Activated naive CD8-positive, alpha-beta T cell treated with anti-CD3 and anti-CD28 coated beads, Interleukin-2, amount 50 U/mL, for 24 hours (primary cell): Measurements from ENCODE around the gene PLCB1.
"Not testable (repeated sequence)": the region's sequence is repeated elsewhere in the genome, so short reads cannot be mapped to it uniquely, and the experiment has no call there.

ENCODE experiments used
- ATAC-seq: fragments of 150-1000 bp; cut with Tn5 transposase; one replicate; pipeline ENCODE4 v1.10.0; 2021
- DNase-seq: peaks from one replicate; pipeline ENCODE4 v3.0.0; 2021
- H3K27ac Mint-ChIP-seq: one replicate; pipeline ENCODE4 v1.8.0; 2021; ENCODE audit warnings: mild to moderate bottlenecking, mixed read lengths
- H3K27me3 Mint-ChIP-seq: one replicate; pipeline ENCODE4 v1.8.0; 2021; ENCODE audit warnings: mixed read lengths
- H3K36me3 Mint-ChIP-seq: one replicate; pipeline ENCODE4 v1.8.0; 2021; ENCODE audit warnings: low read depth, mixed read lengths
- H3K4me1 Mint-ChIP-seq: one replicate; pipeline ENCODE4 v1.8.0; 2021; ENCODE audit warnings: mixed read lengths
- H3K4me3 Mint-ChIP-seq: one replicate; pipeline ENCODE4 v1.8.0; 2021; ENCODE audit warnings: mild to moderate bottlenecking, moderate library complexity, mixed read lengths
- H3K9me3 Mint-ChIP-seq: one replicate; pipeline ENCODE4 v1.8.0; 2021; ENCODE audit warnings: mixed read lengths

The PLCB1 gene

GRCh38 chr20:8339349-8339748 lies 207.3 kb downstream of the PLCB1 start:
- ATAC-seq = no peak
- Mint-ChIP-seq H3K27me3 (no peaks in the 10 kb centered on the region), H3K9me3 (no peaks in the 10 kb centered on the region), H3K36me3 (no peaks in the 10 kb centered on the region), H3K27ac (no peak overlapping the region), H3K4me1 (no peaks in the 10 kb centered on the region), H3K4me3 (no peak overlapping the region)
- no peak for DNase-seq

GRCh38 chr20:8342391-8342790 lies 210.3 kb downstream of the PLCB1 start:
- Mint-ChIP-seq H3K4me1 (no peaks in the 10 kb centered on the region), H3K9me3 (no peaks in the 10 kb centered on the region), H3K36me3 (no peaks in the 10 kb centered on the region), H3K27ac (no peak overlapping the region), H3K27me3 (no peaks in the 10 kb centered on the region), H3K4me3 (no peak overlapping the region)
- ATAC-seq = no peak
- no peak for DNase-seq

GRCh38 chr20:8344106-8344505 lies 212.0 kb downstream of the PLCB1 start:
- H3K4me1 Mint-ChIP-seq = no peaks in the 10 kb centered on the region
- H3K9me3 Mint-ChIP-seq = no peaks in the 10 kb centered on the region
- H3K36me3 Mint-ChIP-seq = no peaks in the 10 kb centered on the region
- no peak for ATAC-seq
- H3K27me3 Mint-ChIP-seq = no peaks in the 10 kb centered on the region
- no peak overlapping the region for H3K4me3 Mint-ChIP-seq
- DNase-seq = no peak
- H3K27ac Mint-ChIP-seq = no peak overlapping the region

- H3K27me3 Mint-ChIP-seq = no peaks in the 10 kb centered on the region
- H3K36me3 Mint-ChIP-seq = no peaks in the 10 kb centered on the region
These were observed 212.6 kb downstream of the PLCB1 start for GRCh38 chr20:8344631-8345030.

DNA sequence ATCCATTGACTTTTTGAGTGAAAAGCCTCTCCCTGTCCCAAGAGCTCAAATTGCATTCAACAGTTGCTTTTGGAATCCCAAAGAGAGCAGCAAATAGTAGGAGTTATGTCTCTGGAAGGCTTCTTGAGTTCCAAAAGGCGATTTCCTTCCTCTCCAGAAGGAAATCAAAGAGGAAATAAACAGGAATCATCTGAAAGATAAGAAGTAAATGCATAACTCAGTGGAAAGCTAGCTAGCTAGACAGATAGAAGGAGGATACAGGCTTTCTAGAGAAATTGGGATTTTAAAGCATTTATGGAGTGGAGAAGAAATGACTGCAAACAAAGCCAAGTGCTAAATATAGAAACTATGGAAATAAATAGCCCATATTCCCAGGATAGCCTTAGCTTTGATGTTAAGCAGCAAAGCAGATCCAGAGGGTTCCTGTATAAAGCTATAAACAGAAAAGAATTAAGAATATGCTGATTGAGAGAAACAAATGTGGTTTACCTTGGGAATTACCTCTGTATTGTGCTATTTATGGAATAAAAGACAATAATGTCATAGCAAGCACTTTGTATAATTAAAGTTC lies 214.7 kb downstream of the PLCB1 start:
- no peak for ATAC-seq

More at GRCh38 chr20:8344631-8345030, 212.6 kb downstream of the PLCB1 start:
- ATAC-seq (no peak), DNase-seq (no peak)
- Mint-ChIP-seq H3K4me3 (no peak overlapping the region), H3K9me3 (no peaks in the 10 kb centered on the region), H3K27ac (no peak overlapping the region), H3K4me1 (no peaks in the 10 kb centered on the region)

DNA sequence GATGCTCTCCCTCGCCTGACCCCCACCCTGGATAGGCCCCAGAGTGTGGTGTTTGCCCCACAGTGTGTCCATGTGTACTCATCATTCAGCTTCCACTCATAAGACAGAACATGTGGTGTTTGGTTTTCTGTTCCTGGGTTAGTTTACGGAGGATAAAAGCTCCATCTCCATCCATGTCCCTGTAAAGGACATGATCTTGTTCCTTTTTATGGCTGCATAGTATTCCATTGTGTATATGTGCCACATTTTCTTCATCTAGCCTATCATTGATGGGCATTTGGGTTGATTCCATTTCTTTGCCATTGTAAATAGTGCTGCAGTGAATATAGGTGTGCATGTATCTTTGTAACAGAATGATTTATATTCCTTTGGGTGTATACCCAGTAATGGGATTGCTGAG lies 218.2 kb downstream of the PLCB1 start:
- not testable (repeated sequence) for H3K9me3 Mint-ChIP-seq, H3K27me3 Mint-ChIP-seq, H3K4me1 Mint-ChIP-seq, H3K27ac Mint-ChIP-seq, H3K4me3 Mint-ChIP-seq, H3K36me3 Mint-ChIP-seq, DNase-seq, ATAC-seq

More for the DNA sequence above, 214.7 kb downstream of the PLCB1 start:
- no peak overlapping the region for H3K4me3 Mint-ChIP-seq
- H3K4me1 Mint-ChIP-seq = no peaks in the 10 kb centered on the region
- H3K27me3 Mint-ChIP-seq = no peaks in the 10 kb centered on the region
- H3K27ac Mint-ChIP-seq = no peak overlapping the region
- no peaks in the 10 kb centered on the region for H3K9me3 Mint-ChIP-seq
- H3K36me3 Mint-ChIP-seq = no peaks in the 10 kb centered on the region
- no peak for DNase-seq

GRCh38 chr20:8352486-8352885 lies 220.4 kb downstream of the PLCB1 start:
- ATAC-seq (no peak), DNase-seq (no peak)
- H3K27ac Mint-ChIP-seq = no peak overlapping the region
- H3K27me3 Mint-ChIP-seq = no peaks in the 10 kb centered on the region
- H3K4me3 Mint-ChIP-seq = no peak overlapping the region
- no peaks in the 10 kb centered on the region for H3K9me3 Mint-ChIP-seq
- H3K4me1 Mint-ChIP-seq = no peaks in the 10 kb centered on the region
- no peaks in the 10 kb centered on the region for H3K36me3 Mint-ChIP-seq

DNA sequence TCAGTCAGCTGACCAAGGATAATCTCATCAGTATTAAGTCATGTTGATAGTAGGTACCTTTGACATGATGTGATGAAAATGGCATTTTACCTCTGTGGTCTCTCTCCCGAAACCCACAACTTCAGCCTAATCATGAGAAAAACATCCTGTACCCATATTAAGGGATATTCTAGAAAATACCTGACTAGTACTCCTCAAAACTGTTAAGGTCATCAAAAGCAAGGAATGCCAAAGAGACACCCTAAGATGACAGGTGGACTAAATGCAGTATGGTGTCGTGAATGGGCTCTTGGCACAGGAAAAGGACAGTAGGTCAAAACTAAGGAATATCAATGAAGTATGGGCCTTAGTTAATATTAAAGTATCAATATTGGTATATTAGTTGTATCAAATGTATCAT lies 221.4 kb downstream of the PLCB1 start:
- no peaks in the 10 kb centered on the region for H3K4me1 Mint-ChIP-seq
- H3K36me3 Mint-ChIP-seq = no peaks in the 10 kb centered on the region
- H3K4me3 Mint-ChIP-seq = no peak overlapping the region
- ATAC-seq (no peak), DNase-seq (no peak)
- no peaks in the 10 kb centered on the region for H3K9me3 Mint-ChIP-seq
- no peak overlapping the region for H3K27ac Mint-ChIP-seq
- no peaks in the 10 kb centered on the region for H3K27me3 Mint-ChIP-seq

GRCh38 chr20:8355453-8355852 lies 223.4 kb downstream of the PLCB1 start:
- DNase-seq = no peak
- Mint-ChIP-seq H3K4me1 (peaks cover 1% of the 10 kb centered on the region), H3K27ac (no peak overlapping the region), H3K9me3 (no peaks in the 10 kb centered on the region), H3K27me3 (no peaks in the 10 kb centered on the region), H3K36me3 (no peaks in the 10 kb centered on the region), H3K4me3 (no peak overlapping the region)
- no peak for ATAC-seq

DNA sequence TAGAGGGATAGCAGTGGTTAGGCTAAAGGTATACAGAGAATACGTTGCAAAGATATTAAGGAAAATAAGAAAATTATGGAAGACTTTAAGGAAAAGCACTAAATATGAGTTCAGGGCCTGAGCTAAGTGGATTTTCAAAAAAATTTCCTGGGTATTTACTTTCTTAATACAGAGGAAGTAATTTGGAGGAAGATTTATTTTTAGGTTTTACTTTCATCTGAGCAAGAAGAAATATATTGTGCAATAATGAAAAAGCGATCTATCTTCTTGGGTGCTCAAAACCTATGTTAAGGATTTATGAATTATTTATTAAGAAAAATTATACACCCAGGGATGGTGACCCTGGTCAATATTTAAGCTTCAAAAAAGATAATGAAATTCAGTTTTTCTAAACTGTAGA lies 224.7 kb downstream of the PLCB1 start:
- Mint-ChIP-seq H3K4me3 (no peak overlapping the region), H3K9me3 (no peaks in the 10 kb centered on the region), H3K27ac (no peak overlapping the region), H3K4me1 (peaks cover 14% of the 10 kb centered on the region), H3K36me3 (no peaks in the 10 kb centered on the region), H3K27me3 (no peaks in the 10 kb centered on the region)
- DNase-seq (no peak), ATAC-seq (no peak)

- Mint-ChIP-seq H3K27me3 (no peaks in the 10 kb centered on the region), H3K9me3 (no peaks in the 10 kb centered on the region), H3K4me3 (no peak overlapping the region), H3K27ac (no peak overlapping the region), H3K4me1 (peaks cover 15% of the 10 kb centered on the region), H3K36me3 (no peaks in the 10 kb centered on the region)
- DNase-seq (no peak), ATAC-seq (no peak)
These were observed 225.6 kb downstream of the PLCB1 start for GRCh38 chr20:8357703-8358102.

GRCh38 chr20:8360035-8360434 lies 228.0 kb downstream of the PLCB1 start:
- Mint-ChIP-seq H3K27me3 (no peaks in the 10 kb centered on the region), H3K36me3 (no peaks in the 10 kb centered on the region), H3K4me1 (peaks cover 15% of the 10 kb centered on the region), H3K9me3 (no peaks in the 10 kb centered on the region), H3K27ac (no peak overlapping the region), H3K4me3 (no peak overlapping the region)
- no peak for DNase-seq
- no peak for ATAC-seq

GRCh38 chr20:8361006-8361652 lies 229.1 kb downstream of the PLCB1 start:
- peaks cover 15% of the 10 kb centered on the region for H3K4me1 Mint-ChIP-seq
- ATAC-seq (peak; percentile 94), DNase-seq (peak; percentile 17)
- no peak overlapping the region for H3K4me3 Mint-ChIP-seq
- peak overlapping the region; percentile 16 for H3K27ac Mint-ChIP-seq
- H3K27me3 Mint-ChIP-seq = no peaks in the 10 kb centered on the region
- H3K36me3 Mint-ChIP-seq = no peaks in the 10 kb centered on the region
- no peaks in the 10 kb centered on the region for H3K9me3 Mint-ChIP-seq

GRCh38 chr20:8361779-8362178 lies 229.7 kb downstream of the PLCB1 start:
- DNase-seq (no peak), ATAC-seq (no peak)
- peaks cover 15% of the 10 kb centered on the region for H3K4me1 Mint-ChIP-seq
- no peaks in the 10 kb centered on the region for H3K27me3 Mint-ChIP-seq
- H3K36me3 Mint-ChIP-seq = no peaks in the 10 kb centered on the region
- H3K9me3 Mint-ChIP-seq = no peaks in the 10 kb centered on the region
- no peak overlapping the region for H3K4me3 Mint-ChIP-seq
- H3K27ac Mint-ChIP-seq = no peak overlapping the region

DNA sequence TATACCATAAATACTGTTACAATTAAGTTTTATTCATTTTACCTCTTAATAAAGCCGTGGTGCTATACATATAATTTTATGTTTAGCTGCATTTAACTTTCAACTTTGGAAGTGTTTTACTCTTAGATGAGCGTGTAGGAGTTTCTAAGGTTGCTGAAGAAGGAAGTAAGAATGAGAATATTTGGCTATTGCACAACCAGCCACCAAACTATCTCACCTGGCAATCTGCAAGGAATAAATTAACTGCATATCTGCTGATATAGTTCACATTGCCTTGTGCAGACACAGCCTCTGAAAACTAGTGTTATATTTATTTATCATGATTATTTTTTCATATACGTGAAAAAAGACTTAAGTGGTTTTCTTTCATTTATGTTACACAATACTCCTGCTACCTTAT lies 230.4 kb downstream of the PLCB1 start:
- ATAC-seq = no peak
- DNase-seq = no peak
- H3K27ac Mint-ChIP-seq = no peak overlapping the region
- H3K36me3 Mint-ChIP-seq = no peaks in the 10 kb centered on the region
- peaks cover 16% of the 10 kb centered on the region for H3K4me1 Mint-ChIP-seq
- H3K9me3 Mint-ChIP-seq = no peaks in the 10 kb centered on the region
- no peaks in the 10 kb centered on the region for H3K27me3 Mint-ChIP-seq
- no peak overlapping the region for H3K4me3 Mint-ChIP-seq
